Activated T-cell treated with anti-CD3 and anti-CD28 coated beads for 24 hours (primary cell): Measurements from ENCODE around the gene DSCAML1.

Source experiments
- DNase-seq: peaks from one replicate; pipeline ENCODE4 v3.0.0-alpha.2; 2020; ENCODE audit warnings: low read depth

Gene DSCAML1

DNA sequence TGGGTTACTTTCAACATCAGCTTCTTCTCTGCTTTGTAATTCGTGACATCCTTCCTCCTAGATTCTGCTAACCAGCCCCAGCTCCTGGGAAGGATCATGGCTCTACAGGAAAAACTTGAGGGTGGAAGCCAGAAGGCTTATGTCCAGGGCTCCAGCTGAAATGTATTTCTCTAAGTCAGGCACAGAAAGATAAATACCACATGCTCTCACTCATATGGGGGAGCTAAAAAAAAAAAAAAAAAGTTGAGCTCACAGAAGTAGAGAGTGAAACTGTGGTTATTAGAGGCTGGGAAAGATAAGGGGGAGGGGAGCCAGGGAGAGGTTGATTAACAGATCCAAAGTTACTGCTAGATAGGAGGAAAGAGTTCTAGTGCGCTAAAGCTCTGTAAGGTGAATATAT is 74.9 kb downstream of the DSCAML1 start:
- no peak for DNase-seq

- no peak for DNase-seq
Observed at GRCh38 chr11:117720061-117720511, 76.9 kb downstream of the DSCAML1 start.

GRCh38 chr11:117719480-117719879 is 77.5 kb downstream of the DSCAML1 start:
- DNase-seq: no peak

DNA sequence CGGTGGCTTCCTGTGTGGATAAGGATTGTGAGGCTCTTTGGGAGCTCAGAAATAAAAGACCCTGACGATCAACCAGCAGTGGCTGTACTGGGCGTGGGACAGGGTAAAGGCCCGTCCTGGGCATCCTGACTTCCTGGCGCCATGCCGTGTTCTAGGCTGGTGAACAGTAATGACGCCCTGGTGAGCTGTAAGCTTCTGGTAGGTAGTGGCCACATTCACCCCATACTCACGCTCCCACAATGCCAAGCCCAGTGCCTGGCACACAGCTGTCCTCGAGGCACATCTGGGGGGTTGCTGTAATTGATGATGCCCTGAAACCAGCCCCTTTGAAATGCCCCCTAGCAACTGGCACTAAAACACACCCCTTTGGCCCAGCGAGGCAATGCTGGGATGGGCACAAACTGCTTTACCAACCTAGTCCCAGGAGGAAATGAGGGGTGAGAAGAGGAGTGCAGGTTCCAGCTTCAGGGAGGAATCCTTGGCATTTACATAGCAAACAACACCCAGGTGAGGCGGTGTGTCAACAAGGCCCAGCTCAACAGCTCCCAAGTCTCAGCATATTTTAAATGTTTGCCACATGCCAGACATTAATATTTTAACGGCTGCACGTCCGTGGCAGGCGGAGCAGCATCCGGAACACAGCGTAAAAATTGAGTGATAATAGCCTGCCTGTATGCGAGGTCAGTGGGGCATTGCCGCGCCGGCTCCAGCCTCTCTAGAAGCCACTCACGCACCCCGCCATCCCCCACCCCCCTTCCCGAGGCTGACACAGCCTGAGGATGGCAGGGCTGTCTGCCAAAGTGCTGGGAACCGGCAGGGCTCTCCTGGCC is 79.3 kb downstream of the DSCAML1 start:
- no peak for DNase-seq

DNA sequence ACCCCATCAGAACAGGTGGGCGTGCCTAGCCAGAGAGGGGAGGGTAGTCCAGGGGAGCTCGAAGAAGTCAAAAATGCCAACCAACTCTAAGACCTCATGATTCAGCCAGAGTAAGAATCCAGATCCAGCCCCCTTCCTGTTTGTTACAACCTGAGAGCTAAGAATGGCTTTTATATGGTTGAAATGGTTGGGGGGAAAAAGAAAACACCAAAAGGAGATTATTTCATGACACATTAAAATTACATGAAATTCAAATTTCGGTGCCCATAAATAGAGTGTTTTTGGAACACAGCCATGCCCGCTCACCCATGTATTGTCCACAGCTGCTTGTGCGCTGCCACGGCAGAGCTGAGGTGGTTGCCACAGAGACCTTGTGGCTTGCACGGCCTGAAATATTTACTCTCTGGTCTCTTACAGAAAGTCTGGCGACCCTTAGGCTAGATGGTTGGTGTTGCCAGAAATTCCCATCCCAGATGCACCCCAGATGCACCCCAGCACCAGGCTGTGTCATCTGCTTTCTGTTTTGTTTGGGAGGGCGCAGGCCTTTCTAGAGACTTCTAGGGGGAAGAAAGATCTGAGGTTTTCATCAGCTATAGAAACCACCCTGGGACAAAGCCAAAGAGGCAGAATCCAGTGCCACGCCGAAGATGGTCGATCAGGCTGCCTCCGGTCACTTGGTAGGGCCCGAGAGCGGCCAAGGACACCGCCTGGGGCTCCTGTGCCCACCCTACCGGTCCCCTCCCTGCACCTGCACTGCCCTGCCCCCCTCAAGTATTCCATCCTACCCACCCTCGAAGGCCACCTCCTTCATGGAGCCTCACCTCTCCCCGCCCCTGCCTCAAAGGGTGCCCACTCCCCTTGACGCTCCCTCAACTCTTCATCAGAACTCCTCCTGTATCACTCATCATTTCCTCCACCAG is 80.2 kb downstream of the DSCAML1 start:
- no peak for DNase-seq

GRCh38 chr11:117715801-117716200 is 81.2 kb downstream of the DSCAML1 start:
- no peak for DNase-seq

DNA sequence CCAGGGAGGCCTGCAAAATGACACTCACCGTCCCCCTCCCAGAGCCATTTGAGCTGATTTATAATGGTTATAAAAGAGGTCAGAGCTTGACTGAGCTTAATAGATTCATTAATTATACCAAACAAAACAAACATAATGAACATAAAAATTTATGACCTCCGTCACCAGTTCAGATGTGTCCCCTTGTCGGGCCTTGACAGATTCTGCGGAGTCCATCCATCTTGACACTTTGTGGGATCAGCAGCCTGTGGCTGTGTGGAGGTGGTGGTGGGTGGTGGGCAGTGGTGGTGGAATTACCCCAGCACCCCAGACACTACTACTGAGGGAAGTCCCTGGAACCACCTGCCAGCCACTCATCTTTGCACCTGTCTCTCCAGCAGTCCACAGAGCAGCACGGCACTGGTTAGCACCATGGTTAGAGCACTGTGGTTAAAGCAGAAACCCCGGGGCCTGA is 83.5 kb downstream of the DSCAML1 start:
- DNase-seq: no peak

GRCh38 chr11:117712530-117712929 is 84.5 kb downstream of the DSCAML1 start:
- DNase-seq: no peak

GRCh38 chr11:117711331-117711730 is 85.7 kb downstream of the DSCAML1 start:
- no peak for DNase-seq

GRCh38 chr11:117710211-117710610 is 86.8 kb downstream of the DSCAML1 start:
- DNase-seq: no peak

DNA sequence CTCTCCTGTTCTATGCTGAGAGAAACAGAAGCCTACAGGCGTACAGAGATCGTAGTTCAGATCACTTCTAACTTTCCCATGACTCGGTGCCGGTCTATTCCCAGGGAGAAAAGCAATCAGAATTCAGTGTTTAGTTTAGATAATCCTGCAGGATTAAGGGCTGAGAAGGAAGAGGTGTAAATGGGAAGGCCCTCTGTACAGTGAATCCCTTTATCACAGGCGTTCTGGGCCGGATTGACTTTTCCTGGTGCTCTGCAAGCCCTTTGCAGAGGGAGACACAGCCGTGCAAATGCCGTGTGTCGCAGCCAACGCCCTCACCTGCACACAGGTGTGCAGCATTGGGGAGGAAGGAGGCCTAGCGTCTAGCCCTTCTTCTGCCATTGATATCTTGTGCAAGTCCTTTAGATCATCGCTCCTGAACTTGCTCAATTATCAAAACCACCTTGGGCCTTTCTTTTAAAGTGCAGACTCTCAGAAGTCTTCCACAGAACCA is 90.6 kb downstream of the DSCAML1 start:
- no peak for DNase-seq

DNA sequence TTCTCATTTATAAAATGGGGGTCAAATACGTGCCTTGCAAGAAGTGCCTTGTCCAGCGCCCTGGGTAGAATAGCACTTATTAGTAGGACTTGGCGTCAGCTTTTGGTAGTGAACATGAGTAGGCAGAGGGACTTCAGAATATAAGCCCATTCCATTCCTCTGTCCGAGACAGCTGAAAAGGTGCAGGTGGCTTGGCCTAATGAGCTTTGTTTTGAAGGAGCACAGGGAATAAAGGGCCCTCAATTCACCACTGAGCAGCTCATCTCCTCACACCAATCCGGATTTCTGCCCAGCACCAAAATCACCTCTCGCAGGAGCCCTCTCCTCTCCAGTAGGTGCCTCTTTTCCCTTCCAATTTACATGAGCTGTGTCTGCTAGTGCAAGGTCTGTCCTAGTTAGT is 91.2 kb downstream of the DSCAML1 start:
- DNase-seq: no peak

- DNase-seq: no peak
Observed at GRCh38 chr11:117704395-117705100, 92.5 kb downstream of the DSCAML1 start.

- no peak for DNase-seq
Observed at GRCh38 chr11:117702946-117703598, 93.9 kb downstream of the DSCAML1 start.

- DNase-seq: no peak
Observed at GRCh38 chr11:117701781-117702180, 95.2 kb downstream of the DSCAML1 start.

DNA sequence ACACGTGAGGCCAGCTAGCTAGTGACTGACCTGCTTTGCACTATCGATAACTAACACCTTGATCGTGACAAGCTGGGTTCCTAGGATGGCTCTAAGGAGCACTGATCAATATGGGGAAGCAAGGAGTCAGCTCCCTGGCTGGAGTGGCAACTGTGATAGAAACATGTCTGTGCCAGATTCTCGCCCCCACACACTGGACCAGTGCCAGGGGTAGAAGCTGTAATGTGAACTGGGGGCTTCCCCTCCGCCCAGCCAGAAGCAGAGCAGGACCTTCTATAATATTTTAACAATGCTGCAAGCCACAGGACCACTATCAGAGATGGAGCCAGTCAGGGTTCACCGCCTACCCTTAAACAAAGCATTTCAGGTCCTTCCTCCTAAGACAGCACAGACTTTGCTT is 96.5 kb downstream of the DSCAML1 start:
- DNase-seq: no peak

GRCh38 chr11:117697319-117697718 is 99.7 kb downstream of the DSCAML1 start:
- DNase-seq: no peak

GRCh38 chr11:117696540-117696939 is 100.5 kb downstream of the DSCAML1 start:
- DNase-seq: no peak

GRCh38 chr11:117693344-117693743 is 103.7 kb downstream of the DSCAML1 start:
- DNase-seq: no peak

- no peak for DNase-seq
Observed at GRCh38 chr11:117691516-117691915, 105.5 kb downstream of the DSCAML1 start.

- no peak for DNase-seq
Observed at GRCh38 chr11:117691218-117691514, 105.8 kb downstream of the DSCAML1 start.
